NT2/D1 (cell line): ENCODE measurements around the gene PHLDA2.

Source experiments
- DNase-seq: peaks from one replicate; pipeline ENCODE4 v3.0.0-alpha.2; 2011; ENCODE audit warnings: low read depth, low spot score
- H3K27me3 ChIP-seq: 2 replicates; pipeline ENCODE4 v1.6.0; 2011; ENCODE audit warnings: mild to moderate bottlenecking; ENCODE audit not compliant: insufficient read length, insufficient read depth
- H3K36me3 ChIP-seq: 2 replicates; pipeline ENCODE4 v1.6.1; 2011; ENCODE audit warnings: mild to moderate bottlenecking, low read length, mixed read lengths; ENCODE audit not compliant: insufficient read depth, insufficient read length
- H3K4me1 ChIP-seq: 2 replicates; pipeline ENCODE4 v1.5.1; 2011; ENCODE audit not compliant: insufficient read depth, insufficient read length
- H3K4me3 ChIP-seq: 2 replicates; pipeline ENCODE4 v1.5.1; 2011; ENCODE audit warnings: low read depth; ENCODE audit not compliant: insufficient read length
- H3K9ac ChIP-seq: 2 replicates; pipeline ENCODE4 v1.6.0; 2011; ENCODE audit warnings: low read depth; ENCODE audit not compliant: insufficient read length
- H3K9me3 ChIP-seq: 2 replicates; pipeline ENCODE4 v1.5.1; 2011; ENCODE audit warnings: mild to moderate bottlenecking, low read length; ENCODE audit not compliant: insufficient read depth
- SUZ12 ChIP-seq: IDR thresholded peaks from 2 replicates; pipeline ENCODE4 v1.6.1; 2011; ENCODE audit not compliant: insufficient read length, insufficient read depth; ENCODE audit errors: extremely low read depth
- YY1 ChIP-seq: IDR thresholded peaks from 2 replicates; pipeline ENCODE4 v1.6.1; 2011; ENCODE audit not compliant: insufficient read length, insufficient read depth
- ZNF274 ChIP-seq: IDR thresholded peaks from 2 replicates; pipeline ENCODE4 v1.6.1; 2011; ENCODE audit warnings: mild to moderate bottlenecking, low read depth, low read length

PHLDA2 gene

DNA sequence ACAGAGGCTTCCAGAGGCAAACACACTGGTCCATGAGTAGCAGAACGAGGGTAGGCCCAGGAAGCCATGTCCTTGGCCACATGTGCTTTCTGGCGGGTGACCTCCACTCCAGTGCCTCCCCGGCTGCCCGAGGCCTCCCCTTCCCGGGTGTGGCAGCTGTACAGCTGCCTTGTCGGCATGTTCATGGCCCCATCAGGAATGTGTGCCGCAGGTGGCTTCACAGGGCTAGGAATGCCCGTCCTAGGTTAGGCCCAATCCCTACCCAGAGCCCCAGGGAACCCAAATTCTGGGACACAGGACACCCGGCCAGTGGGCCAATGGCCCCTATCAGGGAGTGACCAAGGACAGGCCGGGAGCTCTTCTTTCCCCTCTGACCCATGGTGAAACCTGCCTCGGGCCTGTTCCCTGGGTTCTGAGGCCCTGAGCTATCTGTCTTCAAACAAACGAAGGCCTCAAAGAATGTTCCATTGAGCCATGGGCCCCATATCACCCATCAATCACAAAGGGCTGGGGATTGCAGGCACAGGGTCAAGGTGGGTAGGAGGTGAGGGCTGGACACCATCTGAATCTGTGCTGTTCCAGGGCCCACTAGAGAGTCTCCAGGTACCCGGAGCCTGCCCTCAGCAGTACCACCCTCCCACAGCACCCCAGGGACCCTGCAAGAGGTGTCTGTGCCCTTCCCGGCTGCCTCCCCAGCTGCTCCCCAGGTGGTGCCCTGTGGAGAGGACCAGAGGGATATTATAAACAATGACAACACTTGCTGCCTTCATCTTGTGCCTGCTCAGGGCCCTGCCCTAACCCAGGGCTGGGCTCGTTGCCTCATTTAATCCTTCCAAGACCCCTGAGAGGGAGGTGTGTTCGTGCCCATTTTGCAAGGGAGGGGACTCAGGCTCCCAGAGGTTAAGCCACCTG, 39.6 kb downstream of the PHLDA2 start:
- H3K27me3 ChIP-seq: peaks cover 46% of the 10 kb centered on the region
- TF ChIP-seq SUZ12 (no peak), YY1 (no peak), ZNF274 (no peak)
- no peak for DNase-seq
- no peak overlapping the region for H3K4me3 ChIP-seq
- H3K4me1 ChIP-seq: peaks cover 38% of the 10 kb centered on the region
- H3K9me3 ChIP-seq: peaks cover 1% of the 10 kb centered on the region; the same call in 1 of the 2 replicates
- no peaks in the 10 kb centered on the region for H3K36me3 ChIP-seq
- H3K9ac ChIP-seq: no peak overlapping the region

DNA sequence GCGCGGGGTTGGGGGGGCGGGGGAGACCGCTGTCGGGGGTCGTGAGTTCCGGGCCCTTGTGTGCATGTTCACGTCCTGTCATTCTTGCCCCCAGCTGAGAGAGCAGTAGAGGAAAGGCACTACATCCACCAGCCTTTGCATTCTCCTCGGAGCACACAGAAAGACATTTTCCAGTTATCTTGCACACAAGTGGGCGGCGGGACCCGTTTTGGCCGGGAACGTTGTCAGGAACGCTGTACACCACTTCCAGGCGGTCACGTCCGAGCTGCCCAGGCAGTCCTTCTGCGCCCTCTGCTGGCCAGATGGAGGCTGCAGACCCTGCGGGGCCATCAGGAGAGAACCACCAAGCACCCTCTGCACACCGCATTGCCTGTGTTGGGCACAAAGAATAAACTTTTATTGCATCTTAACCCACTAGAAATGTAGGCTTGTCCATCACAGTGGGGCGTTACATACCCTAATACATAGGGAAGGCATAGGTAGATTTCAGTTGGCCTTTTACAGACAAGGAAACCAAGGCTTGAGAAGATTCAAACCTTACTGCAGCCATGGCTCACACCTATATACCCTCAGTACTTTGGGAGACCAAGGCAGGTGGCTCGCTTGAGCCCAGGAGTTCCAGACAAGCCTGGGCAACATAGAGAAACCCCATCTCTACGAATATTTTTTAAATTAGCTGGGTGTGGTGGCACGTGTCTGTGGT, 40.8 kb downstream of the PHLDA2 start:
- Histone ChIP-seq H3K4me3 (no peak overlapping the region), H3K9ac (peak overlapping the region; percentile 59), H3K9me3 (no peaks in the 10 kb centered on the region), H3K27me3 (peaks cover 47% of the 10 kb centered on the region), H3K36me3 (no peaks in the 10 kb centered on the region), H3K4me1 (peaks cover 38% of the 10 kb centered on the region)
- DNase-seq: peak; percentile 76
- no peak for TF ChIP-seq YY1
- TF ChIP-seq ZNF274: no peak
- no peak for TF ChIP-seq SUZ12

DNA sequence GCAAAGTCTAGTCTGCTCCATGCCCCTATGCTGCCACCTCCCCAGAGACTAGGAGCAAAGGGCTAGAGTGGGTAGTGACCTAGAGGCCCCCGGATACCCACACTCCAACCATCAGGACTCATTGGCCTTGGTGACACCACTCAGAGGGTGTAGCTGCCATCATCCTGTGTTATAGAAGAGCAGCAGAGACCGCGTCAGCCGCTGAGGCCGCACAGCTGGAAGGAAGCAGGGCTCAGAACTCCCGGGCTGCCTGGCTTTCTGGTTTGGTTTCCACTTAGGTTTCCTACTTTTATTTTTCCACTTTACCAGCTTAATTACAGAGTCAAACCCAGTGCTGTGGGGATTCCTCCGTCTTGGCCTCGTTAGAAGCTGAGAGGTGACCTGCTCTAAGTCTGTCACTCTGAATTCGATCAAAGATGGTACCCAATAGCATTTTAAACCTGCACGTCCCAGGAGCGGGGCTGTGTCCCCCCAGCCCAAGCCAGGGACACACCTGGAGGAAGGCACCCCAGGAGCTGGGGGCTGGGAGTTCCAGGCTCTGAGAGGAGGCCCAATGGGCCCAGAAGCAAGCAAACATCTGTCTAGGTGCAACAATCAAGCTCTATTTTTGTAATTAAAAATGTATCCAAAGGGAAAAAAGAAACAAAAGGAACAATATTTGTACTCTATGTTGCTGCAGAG, 41.6 kb downstream of the PHLDA2 start:
- no peak overlapping the region for H3K4me3 ChIP-seq
- H3K9ac ChIP-seq: no peak overlapping the region
- no peaks in the 10 kb centered on the region for H3K9me3 ChIP-seq
- H3K36me3 ChIP-seq: peaks cover 8% of the 10 kb centered on the region
- no peak for DNase-seq
- peaks cover 49% of the 10 kb centered on the region for H3K27me3 ChIP-seq
- H3K4me1 ChIP-seq: peaks cover 42% of the 10 kb centered on the region
- TF ChIP-seq SUZ12 (no peak), YY1 (no peak), ZNF274 (no peak)

DNA sequence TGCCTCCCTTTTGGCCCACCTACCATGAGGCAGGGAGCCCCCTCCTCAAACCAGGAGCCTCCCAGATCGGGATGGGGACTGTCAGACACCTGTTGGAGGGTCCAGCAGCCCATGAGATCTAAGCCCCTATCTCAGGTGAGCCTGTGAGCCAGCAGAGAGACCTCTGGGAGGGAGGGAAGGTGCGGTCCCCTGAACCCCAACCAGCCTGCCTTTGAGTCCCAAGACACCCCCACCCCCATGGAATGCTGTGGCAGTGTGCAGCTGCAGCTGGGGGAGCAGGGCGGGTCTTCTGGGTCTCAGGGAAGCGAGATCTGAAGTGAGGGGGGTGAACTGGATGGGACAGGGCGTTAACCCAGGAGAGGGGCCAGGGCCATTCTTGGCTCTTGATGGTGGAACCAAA, 42.3 kb downstream of the PHLDA2 start:
- TF ChIP-seq ZNF274 (no peak), SUZ12 (no peak), YY1 (no peak)
- Histone ChIP-seq H3K36me3 (peaks cover 8% of the 10 kb centered on the region), H3K4me1 (peaks cover 44% of the 10 kb centered on the region), H3K4me3 (no peak overlapping the region), H3K9ac (peak overlapping the region; percentile 72), H3K27me3 (peaks cover 52% of the 10 kb centered on the region), H3K9me3 (no peaks in the 10 kb centered on the region)
- no peak for DNase-seq

DNA sequence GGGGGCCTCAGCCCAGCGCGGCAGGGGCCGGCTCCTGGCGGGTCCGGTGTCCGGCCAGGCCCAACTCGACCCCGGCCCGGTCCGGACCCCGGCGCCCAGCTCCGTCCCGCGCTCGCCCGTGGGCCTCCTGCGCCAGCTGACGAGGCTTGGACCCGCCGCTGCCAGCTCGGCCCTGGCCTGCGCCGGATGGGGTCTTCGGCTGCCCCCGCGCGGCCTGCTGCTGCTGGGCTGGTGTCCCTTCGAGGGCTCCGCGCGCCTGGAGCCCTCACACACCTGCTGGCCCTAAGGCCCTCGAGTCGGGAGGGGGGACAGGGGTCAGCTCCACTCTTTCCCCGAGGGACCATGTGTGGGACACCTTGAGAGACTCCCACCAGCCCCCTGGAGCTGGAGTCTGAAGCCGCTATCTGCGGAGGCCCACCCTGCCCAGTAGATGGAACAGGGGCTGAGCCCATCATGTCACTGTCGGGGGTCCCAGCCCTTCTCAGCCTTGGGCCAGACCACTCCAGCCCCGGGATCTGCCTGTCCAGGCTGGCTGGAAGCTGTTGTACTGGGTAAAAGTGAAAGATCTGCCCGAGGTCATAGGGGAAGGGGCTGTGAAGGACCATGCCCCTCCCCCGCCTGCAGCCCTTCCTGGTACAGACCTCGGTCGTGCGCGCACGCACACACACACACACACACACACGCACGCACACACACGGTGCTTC, 42.9 kb downstream of the PHLDA2 start:
- H3K36me3 ChIP-seq: peaks cover 8% of the 10 kb centered on the region
- H3K9me3 ChIP-seq: no peaks in the 10 kb centered on the region
- peak overlapping the region; percentile 9 for H3K4me3 ChIP-seq
- H3K27me3 ChIP-seq: peaks cover 58% of the 10 kb centered on the region
- peaks cover 43% of the 10 kb centered on the region for H3K4me1 ChIP-seq
- no peak for DNase-seq
- H3K9ac ChIP-seq: peak overlapping the region; percentile 72
- TF ChIP-seq SUZ12 (no peak), YY1 (no peak), ZNF274 (no peak)

DNA sequence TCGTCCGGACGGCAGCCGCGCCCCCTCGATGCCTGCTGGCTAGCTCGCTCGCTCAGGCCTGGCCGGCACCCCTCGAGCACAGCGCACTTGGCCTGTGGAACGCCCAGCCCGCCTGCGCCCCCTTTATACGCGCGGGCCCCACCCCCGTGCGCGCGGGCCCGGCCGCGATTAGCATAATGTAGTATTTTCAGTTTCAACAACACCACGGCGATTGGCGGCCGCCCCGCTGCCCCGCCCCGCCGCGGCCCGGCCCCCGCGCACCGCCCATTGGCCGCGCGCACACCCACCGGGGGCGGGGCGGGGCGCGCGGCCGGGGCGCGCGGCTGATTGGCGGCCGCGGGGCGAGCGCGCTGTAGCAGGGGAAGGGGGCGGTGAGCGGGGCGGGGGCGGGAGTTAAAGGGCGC, 43.5 kb downstream of the PHLDA2 start, which contains the start of gene CDKN1C:
CDKN1C (minus strand) TSS at position 98 of the 404 bp plus-strand sequence. CDS start 319 bp downstream, outside the sequence.
- DNase-seq: no peak
- Histone ChIP-seq H3K27me3 (peaks cover 64% of the 10 kb centered on the region), H3K4me3 (peak within 1 kb of the TSS; percentile 99), H3K9me3 (no peaks in the 10 kb centered on the region), H3K36me3 (peaks cover 8% of the 10 kb centered on the region), H3K4me1 (peaks cover 38% of the 10 kb centered on the region), H3K9ac (peak within 1 kb of the TSS; percentile 94)
- TF ChIP-seq SUZ12 (no peak), YY1 (no peak), ZNF274 (no peak)
